H1 (cell line): ENCODE results near the gene GLUD1. TPM values are rescaled to one million over a fixed set of nuclear protein-coding genes. Genes with fewer than 3 reads are reported as not detected.
"Not testable (repeated sequence)": the region's sequence is repeated elsewhere in the genome, so short reads cannot be mapped to it uniquely, and the experiment has no call there.

Experiments
- CTCF ChIA-PET: fragments of 300-600 bp; sonication (Branson Sonifier 250); formaldehyde crosslinking; loops from one replicate; lab custom pipeline; 2021; ENCODE audit not compliant: partially characterized antibody; lab: Charles Lee
- POLR2A ChIA-PET: fragments of 300-600 bp; sonication (Branson Sonifier 250); formaldehyde crosslinking; loops from one replicate; lab custom pipeline; 2021; ENCODE audit warnings: inconsistent platforms; ENCODE audit not compliant: partially characterized antibody; lab: Charles Lee
- DNase-seq, 2 experiments: peaks; one replicate each; pipeline versions ENCODE4 v3.0.0 to v3.0.0-alpha.2; 2010 to 2022; ENCODE audit warnings: low spot score in 2 of 2, low read depth in 1 of 2, mixed read lengths in 1 of 2
- FAIRE-seq: peaks from 2 replicates; lab custom pipeline; 2011; peaks lifted over from hg19 to GRCh38; lab: Jason Lieb, UNC
- H2AFZ ChIP-seq: 2 replicates; pipeline ENCODE4 v1.8.1; 2012; ENCODE audit warnings: low read length, inconsistent platforms
- H2AK5ac ChIP-seq: 2 replicates; pipeline ENCODE4 v1.6.1; 2013; ENCODE audit warnings: low read depth, low read length
- H2BK120ac ChIP-seq: replicated peaks from 2 replicates; pipeline ENCODE3; 2013; ENCODE audit warnings: low read depth, low read length, inconsistent platforms
- H2BK12ac ChIP-seq: 2 replicates; pipeline ENCODE4 v1.6.1; 2013; ENCODE audit warnings: low read depth, low read length
- H2BK15ac ChIP-seq: 2 replicates; pipeline ENCODE4 v1.6.1; 2013; ENCODE audit warnings: low read length
- H2BK20ac ChIP-seq: 2 replicates; pipeline ENCODE4 v1.6.1; 2013; ENCODE audit warnings: low read length
- H2BK5ac ChIP-seq: 2 replicates; pipeline ENCODE4 v1.6.1; 2013; ENCODE audit warnings: low read depth, low read length
- H3K14ac ChIP-seq: 2 replicates; pipeline ENCODE4 v1.6.1; 2013; ENCODE audit warnings: inconsistent platforms; ENCODE audit not compliant: insufficient read length
- H3K18ac ChIP-seq: 2 replicates; pipeline ENCODE4 v1.6.1; 2013; ENCODE audit warnings: low read length; ENCODE audit errors: extremely low read depth
- H3K23ac ChIP-seq: 2 replicates; pipeline ENCODE4 v1.6.1; 2013; ENCODE audit warnings: inconsistent platforms; ENCODE audit not compliant: insufficient read length
- H3K23me2 ChIP-seq: 2 replicates; pipeline ENCODE4 v1.6.1; 2013; ENCODE audit warnings: low read depth, low read length
- H3K27ac ChIP-seq: 2 replicates; pipeline ENCODE4 v1.6.1; 2011; ENCODE audit warnings: low read depth, low read length, inconsistent platforms
- H3K27me3 ChIP-seq, 4 experiments: replicated peaks in 1 of 4; 1 replicate in 1 of 4; 2 replicates in 3 of 4; pipeline versions ENCODE4 v1.6.1 to v1.8.1; 2011 to 2013; ENCODE audit warnings: low read length in 3 of 4, mild to moderate bottlenecking in 3 of 4, inconsistent platforms in 2 of 4, mixed read lengths in 2 of 4, moderate library complexity in 1 of 4; ENCODE audit not compliant: control insufficient read depth in 3 of 4, insufficient read depth in 3 of 4; ENCODE audit errors: extremely low read depth in 1 of 4
- H3K36me3 ChIP-seq, 4 experiments: 2 replicates each; pipeline versions ENCODE4 v1.6.1 to v1.8.1; 2011 to 2013; ENCODE audit warnings: mild to moderate bottlenecking in 4 of 4, low read length in 3 of 4, moderate library complexity in 2 of 4, control low read depth in 1 of 4, inconsistent platforms in 1 of 4; ENCODE audit not compliant: insufficient read depth in 4 of 4, control insufficient read depth in 2 of 4
- H3K4ac ChIP-seq: replicated peaks from 2 replicates; pipeline ENCODE3; 2013; ENCODE audit warnings: low read length, low read depth, mixed read lengths, inconsistent platforms; ENCODE audit not compliant: insufficient read length
- H3K4me1 ChIP-seq, 4 experiments: replicated peaks in 1 of 4; 1 replicate in 1 of 4; 2 replicates in 3 of 4; pipeline versions ENCODE4 v1.6.1 to v1.8.1; 2011 to 2013; ENCODE audit warnings: low read length in 3 of 4, inconsistent platforms in 2 of 4, mixed read lengths in 1 of 4; ENCODE audit not compliant: insufficient read depth in 4 of 4, control insufficient read depth in 3 of 4
- H3K4me2 ChIP-seq, 2 experiments: 2 replicates each; pipeline versions ENCODE4 v1.6.1 to v1.8.1; 2011 to 2013; ENCODE audit warnings: low read depth in 2 of 2, low read length in 2 of 2, control low read depth in 1 of 2, inconsistent platforms in 1 of 2, mild to moderate bottlenecking in 1 of 2; ENCODE audit not compliant: insufficient read depth in 1 of 2
- H3K4me3 ChIP-seq, 4 experiments: fragments of 200-600, 300-600 bp in 1 of 4; sonication (generic), shearing (Covaris generic), sonication (Bioruptor Twin) in 1 of 4; 2 replicates each; pipeline versions ENCODE4 v1.5.1 to v1.8.1; 2011 to 2016; ENCODE audit warnings: low read length in 4 of 4, low read depth in 3 of 4, control low read depth in 2 of 4, inconsistent platforms in 2 of 4, mild to moderate bottlenecking in 2 of 4, mixed read lengths in 1 of 4, moderate library complexity in 1 of 4; ENCODE audit not compliant: insufficient read depth in 2 of 4; ENCODE audit errors: extremely low read depth in 1 of 4
- H3K56ac ChIP-seq: replicated peaks from 2 replicates; pipeline ENCODE3; 2013; ENCODE audit warnings: low read depth, mild to moderate bottlenecking, mixed read lengths, low read length, inconsistent platforms; ENCODE audit not compliant: insufficient read length
- H3K79me1 ChIP-seq: 2 replicates; pipeline ENCODE4 v1.6.1; 2013; ENCODE audit warnings: low read depth, low read length, control low read depth
- H3K79me2 ChIP-seq, 2 experiments: 2 replicates each; pipeline versions ENCODE4 v1.6.1 to v1.8.1; 2012 to 2013; ENCODE audit warnings: low read length in 2 of 2, mild to moderate bottlenecking in 2 of 2, inconsistent platforms in 1 of 2; ENCODE audit not compliant: insufficient read depth in 2 of 2, control insufficient read depth in 1 of 2
- H3K9ac ChIP-seq, 4 experiments: replicated peaks in 1 of 4; 1 replicate in 1 of 4; 2 replicates in 3 of 4; pipeline versions ENCODE4 v1.6.1 to v1.8.1; 2011 to 2013; ENCODE audit warnings: low read depth in 3 of 4, low read length in 3 of 4, control low read depth in 2 of 4, mild to moderate bottlenecking in 2 of 4, moderate library complexity in 2 of 4, inconsistent platforms in 1 of 4; ENCODE audit errors: extremely low read depth in 1 of 4
- H3K9me3 ChIP-seq, 2 experiments: 2 replicates each; pipeline versions ENCODE4 v1.6.1 to v1.8.1; 2012 to 2013; ENCODE audit warnings: mild to moderate bottlenecking in 2 of 2, moderate library complexity in 2 of 2, control low read depth in 1 of 2, inconsistent platforms in 1 of 2, low read depth in 1 of 2, low read length in 1 of 2, mixed read lengths in 1 of 2; ENCODE audit not compliant: insufficient read depth in 2 of 2
- H4K20me1 ChIP-seq, 2 experiments: replicated peaks in 1 of 2; 2 replicates each; pipeline versions ENCODE3 to v1.8.1; 2011 to 2013; ENCODE audit warnings: inconsistent platforms in 2 of 2, low read length in 2 of 2, mild to moderate bottlenecking in 1 of 2; ENCODE audit not compliant: insufficient read depth in 2 of 2, control insufficient read depth in 1 of 2
- H4K5ac ChIP-seq: 2 replicates; pipeline ENCODE4 v1.6.1; 2013; ENCODE audit warnings: low read length, low read depth, mixed read lengths, inconsistent platforms; ENCODE audit not compliant: insufficient read length
- H4K8ac ChIP-seq: 2 replicates; pipeline ENCODE4 v1.8.0; 2013; ENCODE audit warnings: mild to moderate bottlenecking, moderate library complexity, low read length, inconsistent platforms; ENCODE audit not compliant: insufficient read depth; ENCODE audit errors: extremely low read depth
- H4K91ac ChIP-seq: replicated peaks from 2 replicates; pipeline ENCODE3; 2013; ENCODE audit warnings: low read length, mixed read lengths, inconsistent platforms; ENCODE audit not compliant: insufficient read length
- WGBS, 2 experiments: shearing (Covaris generic) in 1 of 2; methylation state at CpG; one replicate each; pipeline versions ENCODE4 v1.1.6 to v1.1.7; 2013 to 2015; ENCODE audit warnings: low lambda C conversion rate in 2 of 2, mixed read lengths in 2 of 2, inconsistent platforms in 1 of 2, low coverage in 1 of 2, missing lambda C conversion rate in 1 of 2; ENCODE audit not compliant: insufficient replicate concordance in 2 of 2, insufficient coverage in 1 of 2, insufficient read length in 1 of 2; ENCODE audit errors: extremely low coverage in 1 of 2, missing lambda C conversion rate in 1 of 2; 5-methylcytosine and 5-hydroxymethylcytosine counted together
- polyA plus RNA-seq, 7 experiments: library from polyadenylated mRNA; depleted of rRNA in 3 of 7; stranded (reverse) in 5 of 7; unstranded in 2 of 7; fragments of >200 nt in 5 of 7; fragments of 200-250 nt in 2 of 7; gene quantifications; 1 replicate in 5 of 7; 2 replicates in 1 of 7; 4 replicates in 1 of 7; pipeline versions ENCODE4 v1.2.1 to v1.2.3, GENCODE V29; 2011 to 2013; ENCODE audit warnings: missing spikeins in 2 of 7, mixed read lengths in 2 of 7
- total RNA-seq: library from RNA; stranded (reverse); fragmentation: NEBNext Ultra II Directional; extraction: Animal tissue kit (Norgen Biotek cat#: 25700); gene quantifications from 2 replicates; pipeline ENCODE4 v1.2.1, GENCODE V29; 2021

Gene GLUD1
- total and polyA plus RNA-seq, 2 of the 8 experiments (the other 6 are each of a cell fraction or from before 2014, with no cell fraction given) = 41.0 to 96.2 TPM

- not testable (repeated sequence) for FAIRE-seq, H3K23me2 ChIP-seq, H4K8ac ChIP-seq, H3K79me2 ChIP-seq, H3K4ac ChIP-seq, H2BK15ac ChIP-seq, H3K14ac ChIP-seq, H3K27me3 ChIP-seq, H2BK5ac ChIP-seq, H2BK12ac ChIP-seq, H2AFZ ChIP-seq, H4K91ac ChIP-seq, H3K4me1 ChIP-seq, H2BK120ac ChIP-seq, H4K5ac ChIP-seq, DNase-seq, H2BK20ac ChIP-seq, H3K79me1 ChIP-seq, H3K56ac ChIP-seq, H2AK5ac ChIP-seq, H3K9ac ChIP-seq, H3K4me2 ChIP-seq, H3K27ac ChIP-seq, H4K20me1 ChIP-seq, H3K23ac ChIP-seq, H3K18ac ChIP-seq, H3K4me3 ChIP-seq
- CTCF ChIA-PET = interaction anchor here (0.7 kb wide), 1 partner anchor 17 kb away, joined by 3 read pairs; no protein-coding TSS in a partner anchor
- POLR2A ChIA-PET = interaction anchor here (2.3 kb wide), 1 partner anchor 16 kb away, joined by 7 read pairs; no protein-coding TSS in a partner anchor
- WGBS, 2 experiments = 88% methylated on average over 2 of the region's 2 CpGs; no CpG with 5 or more reads in 1 of the 2 experiments
- H3K36me3 ChIP-seq = peaks cover 0 to 15% (median 5%) of the 10 kb centered on the region in 4 experiments; a peak in 4 of 8 replicates
- H3K9me3 ChIP-seq = peaks cover 0 to 15% of the 10 kb centered on the region in 2 experiments; a peak in 1 of 4 replicates
Observed at GRCh38 chr10:87076421-87076820, 18.2 kb downstream of the GLUD1 start.
